Fibroblast of the aortic adventitia (primary cell): Measurements from ENCODE around the gene IFRD1. TPM values are rescaled to one million over a fixed set of nuclear protein-coding genes. Genes with fewer than 3 reads are reported as not detected.

Experiments
- DNase-seq: peaks from one replicate; pipeline ENCODE4 v3.0.0-alpha.2; 2010; ENCODE audit warnings: low read depth
- H3K4me3 ChIP-seq: 2 replicates; pipeline ENCODE4 v1.5.1; 2011; ENCODE audit warnings: low read depth, mild to moderate bottlenecking, control low read depth, low read length, moderate library complexity
- total RNA-seq: library from RNA; depleted of rRNA; stranded (reverse); fragments of >200 nt; gene quantifications from 2 replicates; pipeline ENCODE4 v1.2.3, GENCODE V29; 2012; ENCODE audit warnings: low replicate concordance
- TF ChIP-seq, protein P1 (sequence below): IDR thresholded peaks from 2 replicates; pipeline ENCODE4 v1.5.1; 2011; ENCODE audit warnings: mild to moderate bottlenecking, low read length, control low read depth, inconsistent platforms; ENCODE audit not compliant: insufficient read depth

IFRD1 gene
- total RNA-seq, 1 donor, result 49.5 TPM

- H3K4me3 ChIP-seq, result no peak overlapping the region
- TF ChIP-seq, protein P1, sequence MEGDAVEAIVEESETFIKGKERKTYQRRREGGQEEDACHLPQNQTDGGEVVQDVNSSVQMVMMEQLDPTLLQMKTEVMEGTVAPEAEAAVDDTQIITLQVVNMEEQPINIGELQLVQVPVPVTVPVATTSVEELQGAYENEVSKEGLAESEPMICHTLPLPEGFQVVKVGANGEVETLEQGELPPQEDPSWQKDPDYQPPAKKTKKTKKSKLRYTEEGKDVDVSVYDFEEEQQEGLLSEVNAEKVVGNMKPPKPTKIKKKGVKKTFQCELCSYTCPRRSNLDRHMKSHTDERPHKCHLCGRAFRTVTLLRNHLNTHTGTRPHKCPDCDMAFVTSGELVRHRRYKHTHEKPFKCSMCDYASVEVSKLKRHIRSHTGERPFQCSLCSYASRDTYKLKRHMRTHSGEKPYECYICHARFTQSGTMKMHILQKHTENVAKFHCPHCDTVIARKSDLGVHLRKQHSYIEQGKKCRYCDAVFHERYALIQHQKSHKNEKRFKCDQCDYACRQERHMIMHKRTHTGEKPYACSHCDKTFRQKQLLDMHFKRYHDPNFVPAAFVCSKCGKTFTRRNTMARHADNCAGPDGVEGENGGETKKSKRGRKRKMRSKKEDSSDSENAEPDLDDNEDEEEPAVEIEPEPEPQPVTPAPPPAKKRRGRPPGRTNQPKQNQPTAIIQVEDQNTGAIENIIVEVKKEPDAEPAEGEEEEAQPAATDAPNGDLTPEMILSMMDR, result no peak
- DNase-seq, result no peak
Measured at GRCh38 chr7:112423987-112424386, 26.3 kb upstream of the IFRD1 start.

GRCh38 chr7:112427984-112428383, 22.3 kb upstream of the IFRD1 start:
- TF ChIP-seq, protein P1, result no peak
- DNase-seq, result no peak
- no peak overlapping the region for H3K4me3 ChIP-seq

DNA sequence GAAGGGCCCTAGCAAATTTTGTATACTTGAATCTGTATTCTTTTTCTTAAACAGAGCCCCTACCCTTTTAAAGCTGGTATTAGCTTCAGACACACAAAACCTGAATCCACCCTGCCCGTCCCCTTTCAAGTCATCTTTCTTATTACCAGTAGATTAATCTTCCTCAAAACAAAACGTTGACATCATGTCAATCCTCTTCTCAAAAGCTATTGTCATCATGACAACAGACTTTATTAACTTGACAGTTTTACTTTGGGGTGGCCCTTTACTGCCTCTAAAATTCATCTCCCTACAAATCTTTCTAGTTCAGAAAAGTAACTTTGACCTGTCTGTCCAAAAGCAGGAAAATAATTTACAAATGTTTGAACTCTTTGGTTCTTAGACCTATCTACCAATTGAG, 21.5 kb upstream of the IFRD1 start:
- no peak for DNase-seq
- TF ChIP-seq, protein P1, result no peak
- H3K4me3 ChIP-seq, result no peak overlapping the region

- no peak overlapping the region for H3K4me3 ChIP-seq
- TF ChIP-seq, protein P1, result no peak
- no peak for DNase-seq
Measured at GRCh38 chr7:112430649-112431048, 19.6 kb upstream of the IFRD1 start.

- no peak overlapping the region for H3K4me3 ChIP-seq
- TF ChIP-seq, protein P1, result no peak
- DNase-seq, result no peak
Measured at GRCh38 chr7:112431803-112432202, 18.5 kb upstream of the IFRD1 start.

- TF ChIP-seq, protein P1, result no peak
- DNase-seq, result no peak
- no peak overlapping the region for H3K4me3 ChIP-seq
Measured at GRCh38 chr7:112433289-112433688, 17.0 kb upstream of the IFRD1 start.

DNA sequence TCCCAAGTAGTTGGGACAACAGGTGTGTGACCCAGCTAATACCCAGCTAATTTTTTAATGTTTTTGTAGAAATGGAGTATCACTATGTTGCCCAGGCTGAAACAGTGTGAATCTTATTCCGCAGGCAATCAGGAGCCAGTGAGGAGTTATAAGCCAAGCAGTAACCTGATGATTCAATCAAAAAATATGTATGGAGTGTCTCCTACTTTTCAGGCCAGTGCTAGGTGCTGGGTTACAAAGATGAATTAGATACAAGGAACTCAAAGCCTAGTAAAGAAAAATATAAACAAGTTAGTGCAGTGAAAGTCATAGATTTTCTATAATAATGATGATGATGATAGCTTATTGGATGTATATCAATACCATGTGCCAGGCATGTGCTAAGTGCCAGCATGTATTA, 13.2 kb upstream of the IFRD1 start:
- TF ChIP-seq, protein P1, result no peak
- no peak overlapping the region for H3K4me3 ChIP-seq
- no peak for DNase-seq
